Calu3 (cell line): ENCODE results near the gene CAPN15. TPM values are rescaled to one million over a fixed set of nuclear protein-coding genes. Genes with fewer than 3 reads are reported as not detected.

Experiments
- BruUV-seq: library from RNA; stranded (reverse); fragments of 400-500 nt; replicated peaks from 2 replicates; lab custom pipeline; 2021; lab: Mats Ljungman, UMichigan
- CTCF ChIA-PET: fragments of 300-600 bp; sonication (Branson Sonifier 250); formaldehyde crosslinking; loops from one replicate; lab custom pipeline; 2022; ENCODE audit warnings: antibody characterized with exemption; lab: Charles Lee
- DNase-seq: peaks from one replicate; pipeline ENCODE4 v3.0.0; 2022
- H3K27ac Mint-ChIP-seq: one replicate; pipeline ENCODE4 v1.8.0; 2022; ENCODE audit warnings: mixed read lengths; ENCODE audit not compliant: unreplicated experiment
- H3K27me3 Mint-ChIP-seq: one replicate; pipeline ENCODE4 v1.8.0; 2022; ENCODE audit warnings: mixed read lengths; ENCODE audit not compliant: unreplicated experiment
- H3K36me3 Mint-ChIP-seq: one replicate; pipeline ENCODE4 v1.8.0; 2022; ENCODE audit warnings: mild to moderate bottlenecking, moderate library complexity, mixed read lengths; ENCODE audit not compliant: insufficient read depth, unreplicated experiment
- H3K4me1 Mint-ChIP-seq: one replicate; pipeline ENCODE4 v1.8.0; 2022; ENCODE audit warnings: mild to moderate bottlenecking, low read depth, mixed read lengths; ENCODE audit not compliant: unreplicated experiment
- H3K4me3 Mint-ChIP-seq: one replicate; pipeline ENCODE4 v1.8.0; 2022; ENCODE audit warnings: mild to moderate bottlenecking, low read depth, moderate library complexity, mixed read lengths; ENCODE audit not compliant: unreplicated experiment
- H3K9me3 Mint-ChIP-seq: one replicate; pipeline ENCODE4 v1.8.0; 2022; ENCODE audit warnings: low read depth, mixed read lengths; ENCODE audit not compliant: unreplicated experiment
- CTCF ChIP-seq: fragments of 200-600 bp; IDR thresholded peaks from one replicate; pipeline ENCODE4 v1.8.0; 2022; ENCODE audit warnings: antibody characterized with exemption; ENCODE audit not compliant: unreplicated experiment
- intact Hi-C: fragments of 100-400 bp; cut with micrococcal nuclease; formaldehyde crosslinking; loops from one replicate; pipeline ENCODE4 v1.10.0; 2022; ENCODE audit not compliant: unreplicated experiment
- total RNA-seq: library from RNA; stranded (reverse); gene quantifications from 2 replicates; pipeline ENCODE4 v1.2.3, GENCODE V29; 2022

CAPN15 gene
- total RNA-seq, 1 experiment from 2014 or later = 108 TPM

- intact Hi-C loops = no loop called here
- BruUV-seq = no TSS peak
- CTCF ChIA-PET = no interaction called here
- H3K27ac Mint-ChIP-seq = no peak overlapping the region
- TF ChIP-seq CTCF = no peak
- no peaks in the 10 kb centered on the region for H3K27me3 Mint-ChIP-seq
- peaks cover 16% of the 10 kb centered on the region for H3K4me1 Mint-ChIP-seq
- peaks cover 40% of the 10 kb centered on the region for H3K36me3 Mint-ChIP-seq
- H3K4me3 Mint-ChIP-seq = no peak overlapping the region
- DNase-seq = no peak
- no peaks in the 10 kb centered on the region for H3K9me3 Mint-ChIP-seq
These were observed 45.5 kb downstream of the CAPN15 start for GRCh38 chr16:572865-573650.

GRCh38 chr16:574021-574760, 46.7 kb downstream of the CAPN15 start:
- Mint-ChIP-seq H3K27ac (no peak overlapping the region), H3K4me3 (no peak overlapping the region), H3K36me3 (peaks cover 43% of the 10 kb centered on the region), H3K9me3 (no peaks in the 10 kb centered on the region), H3K27me3 (no peaks in the 10 kb centered on the region), H3K4me1 (peaks cover 16% of the 10 kb centered on the region)
- no TSS peak for BruUV-seq
- intact Hi-C loops = no loop called here
- CTCF ChIA-PET = no interaction called here
- TF ChIP-seq CTCF = no peak
- no peak for DNase-seq

GRCh38 chr16:575354-576196, 48.1 kb downstream of the CAPN15 start:
- DNase-seq = no peak
- H3K4me3 Mint-ChIP-seq = no peak overlapping the region
- no peak for TF ChIP-seq CTCF
- H3K27me3 Mint-ChIP-seq = no peaks in the 10 kb centered on the region
- peaks cover 14% of the 10 kb centered on the region for H3K4me1 Mint-ChIP-seq
- no peak overlapping the region for H3K27ac Mint-ChIP-seq
- peaks cover 30% of the 10 kb centered on the region for H3K36me3 Mint-ChIP-seq
- no peaks in the 10 kb centered on the region for H3K9me3 Mint-ChIP-seq
- CTCF ChIA-PET = no interaction called here
- intact Hi-C loops = no loop called here
- no TSS peak for BruUV-seq

- CTCF ChIA-PET = interaction anchor here (0.6 to 1.2 kb wide), 2 partner anchors 11 to 17 kb away, joined by 3 to 4 read pairs; no protein-coding TSS in a partner anchor
These were observed 48.8 kb downstream of the CAPN15 start for GRCh38 chr16:576197-576822.

More at GRCh38 chr16:576197-576822, 48.8 kb downstream of the CAPN15 start:
- peaks cover 7% of the 10 kb centered on the region for H3K4me1 Mint-ChIP-seq
- no peaks in the 10 kb centered on the region for H3K9me3 Mint-ChIP-seq
- no TSS peak for BruUV-seq
- no peak overlapping the region for H3K27ac Mint-ChIP-seq
- intact Hi-C loops = no loop called here
- no peak for DNase-seq
- H3K36me3 Mint-ChIP-seq = peaks cover 28% of the 10 kb centered on the region
- TF ChIP-seq CTCF = peak; percentile 4
- H3K27me3 Mint-ChIP-seq = no peaks in the 10 kb centered on the region
- H3K4me3 Mint-ChIP-seq = peak overlapping the region; percentile 18
